ENCODE results near the gene EXOC6B.

EXOC6B gene

GRCh38 chr2:72830273-72830672 is 4.4 kb upstream of the EXOC6B start:
- no peak for DNase-seq (ENCODE audit: low read depth in 2 of 2)

- no peak for DNase-seq (ENCODE audit: low read depth in 2 of 2)
Observed at GRCh38 chr2:72828840-72829507, 3.1 kb upstream of the EXOC6B start.

- DNase-seq (ENCODE audit: low read depth in 2 of 2), result no peak
Observed at GRCh38 chr2:72827966-72828646, 2.3 kb upstream of the EXOC6B start.

GRCh38 chr2:72827487-72827886 is 1.7 kb upstream of the EXOC6B start:
- no peak for DNase-seq (ENCODE audit: low read depth in 2 of 2)

GRCh38 chr2:72826156-72826477 is 284 bp upstream of the EXOC6B start:
- DNase-seq (ENCODE audit: low read depth in 2 of 2), result no peak

- DNase-seq (ENCODE audit: low read depth in 2 of 2), result no peak
Observed at GRCh38 chr2:72824224-72824842, 1.5 kb downstream of the EXOC6B start.

- DNase-seq (ENCODE audit: low read depth in 2 of 2), result no peak
Observed at GRCh38 chr2:72822794-72823193, 3.0 kb downstream of the EXOC6B start.

GRCh38 chr2:72821983-72822382 is 3.9 kb downstream of the EXOC6B start:
- no peak for DNase-seq (ENCODE audit: low read depth in 2 of 2)

- no peak for DNase-seq (ENCODE audit: low read depth in 2 of 2)
Observed at GRCh38 chr2:72821118-72821517, 4.7 kb downstream of the EXOC6B start.

- no peak for DNase-seq (ENCODE audit: low read depth in 2 of 2)
Observed at GRCh38 chr2:72819501-72819900, 6.3 kb downstream of the EXOC6B start.

DNA sequence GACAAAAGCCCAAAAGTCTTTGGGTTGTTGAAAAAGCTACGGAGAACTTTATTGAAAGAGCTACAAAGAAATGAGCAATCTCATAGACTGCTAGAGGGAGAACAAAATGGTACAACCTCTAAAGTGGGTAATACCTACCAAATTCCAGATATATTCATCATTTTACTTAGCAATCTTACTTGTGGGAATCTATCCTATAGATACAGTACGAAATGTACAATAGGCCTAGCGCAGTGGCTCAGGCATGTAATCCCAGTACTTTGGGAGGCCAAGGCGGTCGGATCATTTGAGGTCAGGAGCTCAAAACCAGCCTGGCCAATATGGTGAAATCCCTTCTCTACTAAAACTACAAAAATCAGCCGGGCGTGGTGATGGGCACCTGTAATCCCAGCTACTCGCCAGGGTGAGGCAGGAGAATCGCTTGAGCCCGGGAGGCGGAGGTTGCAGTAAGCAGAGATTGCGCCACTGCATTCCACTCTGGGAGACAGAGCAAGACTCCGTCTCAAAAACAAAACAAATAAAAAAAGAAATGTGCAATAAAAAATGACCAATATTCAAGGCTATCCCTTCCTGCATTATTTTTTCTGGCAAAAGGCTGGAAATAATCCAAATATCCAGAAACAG is 10.1 kb downstream of the EXOC6B start:
- DNase-seq (ENCODE audit: low read depth in 2 of 2), result no peak

DNA sequence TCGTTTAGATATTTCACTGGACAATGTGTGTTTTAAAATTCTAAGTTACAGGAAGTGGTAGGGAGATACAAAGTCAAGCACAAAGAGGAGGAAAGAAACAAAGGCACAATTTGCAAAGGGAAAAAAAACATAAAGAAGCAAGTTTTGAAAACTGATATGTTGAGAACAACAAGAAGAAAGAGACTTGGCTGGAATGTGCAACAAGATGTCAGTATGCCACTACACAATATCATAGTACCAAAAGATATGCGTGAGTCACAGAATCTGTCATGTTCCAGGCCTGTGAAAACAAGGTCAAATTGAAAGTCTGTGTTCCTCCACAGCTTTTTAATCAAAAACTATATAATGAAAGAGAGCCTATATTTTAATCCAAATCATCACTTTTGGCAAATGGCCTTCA is 12.0 kb downstream of the EXOC6B start:
- no peak for DNase-seq (ENCODE audit: low read depth in 2 of 2)

- no peak for DNase-seq (ENCODE audit: low read depth in 2 of 2)
Observed at GRCh38 chr2:72810165-72810564, 15.7 kb downstream of the EXOC6B start.

DNA sequence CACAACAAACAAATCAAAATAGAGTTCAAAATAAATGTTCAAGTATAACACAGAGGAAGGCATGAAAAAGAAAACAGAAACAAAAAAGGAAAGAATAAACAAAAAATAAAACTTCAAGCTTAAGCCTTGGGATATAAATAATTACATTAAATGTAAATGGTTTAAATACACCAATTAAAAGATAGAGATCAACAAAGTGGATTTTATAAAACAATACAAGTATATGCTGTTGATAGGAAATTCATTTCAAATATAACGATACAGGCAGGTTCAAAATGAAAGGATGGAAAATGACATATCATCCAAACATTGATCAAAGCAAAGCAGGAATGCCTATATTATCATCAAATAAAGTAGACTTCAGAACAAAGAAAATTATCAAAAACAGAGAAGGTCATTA is 16.7 kb downstream of the EXOC6B start:
- no peak for DNase-seq (ENCODE audit: low read depth in 2 of 2)

GRCh38 chr2:72806280-72806945 is 19.4 kb downstream of the EXOC6B start:
- DNase-seq (ENCODE audit: low read depth in 2 of 2), result no peak

DNA sequence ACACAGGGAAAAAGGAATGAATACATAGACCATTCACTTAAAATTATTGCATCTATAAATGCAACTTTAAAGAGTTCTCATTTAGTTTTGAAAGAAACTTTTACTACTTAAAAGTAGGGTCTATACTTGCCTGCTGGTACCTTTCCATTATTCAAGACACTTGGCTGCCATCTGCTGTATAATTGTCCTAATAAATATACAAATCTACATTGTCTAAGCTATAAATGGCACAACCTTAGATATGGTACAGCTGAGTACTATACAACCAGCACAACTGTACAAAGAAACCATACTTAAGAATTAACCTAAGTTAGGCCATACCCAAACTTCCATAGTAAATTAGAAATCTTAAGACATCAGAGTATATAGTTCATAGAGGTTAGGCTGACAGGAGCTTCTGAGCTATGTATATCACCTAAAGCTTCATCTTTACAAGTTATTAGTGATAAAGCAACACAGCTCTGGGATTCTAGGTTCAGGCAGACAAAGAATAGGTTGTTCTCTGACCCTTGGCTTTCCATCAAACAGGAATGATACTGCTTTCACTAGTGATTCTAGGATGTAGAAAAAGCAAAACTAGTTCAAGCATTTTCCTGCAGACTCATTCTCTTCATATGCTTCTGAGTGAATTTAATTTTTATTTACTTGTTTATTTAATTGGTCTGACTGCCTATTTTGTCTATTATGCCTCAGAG is 22.1 kb downstream of the EXOC6B start:
- DNase-seq (ENCODE audit: low read depth in 2 of 2), result no peak

DNA sequence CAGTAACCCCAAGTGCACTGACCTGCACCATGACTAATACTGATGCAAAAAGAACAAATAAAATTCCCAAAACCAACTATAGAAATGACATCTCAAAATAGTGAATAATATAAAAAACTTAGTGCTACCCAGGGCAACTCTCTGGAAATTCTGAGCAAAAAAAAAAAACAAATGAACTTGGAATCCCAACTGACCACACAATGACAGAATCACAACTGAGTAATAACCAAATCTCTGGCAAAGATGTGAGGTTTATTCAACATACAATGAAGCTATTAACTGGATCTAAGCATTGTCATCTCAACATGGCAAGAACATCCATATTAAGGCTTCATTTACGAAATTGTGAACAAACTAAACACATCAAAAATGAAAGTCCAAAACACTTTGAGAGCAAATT is 22.7 kb downstream of the EXOC6B start:
- no peak for DNase-seq (ENCODE audit: low read depth in 2 of 2)

GRCh38 chr2:72800492-72800891 is 25.3 kb downstream of the EXOC6B start:
- DNase-seq (ENCODE audit: low read depth in 2 of 2), result no peak

- no peak for DNase-seq (ENCODE audit: low read depth in 2 of 2)
Observed at GRCh38 chr2:72797740-72798139, 28.1 kb downstream of the EXOC6B start.

GRCh38 chr2:72796766-72797165 is 29.1 kb downstream of the EXOC6B start:
- no peak for DNase-seq (ENCODE audit: low read depth in 2 of 2)

- DNase-seq (ENCODE audit: low read depth in 2 of 2), result no peak
Observed at GRCh38 chr2:72794572-72794971, 31.3 kb downstream of the EXOC6B start.

Data from stimulated activated CD4-positive, alpha-beta T cell treated with anti-CD3 and anti-CD28 coated beads, Interleukin-12 subunit alpha, Interleukin-12 subunit beta, amount 100 ng/mL, for 24 hours (primary cell).